Progenitor cell of endocrine pancreas (in vitro differentiated cells): ENCODE measurements around the gene RNF225. TPM values are rescaled to one million over a fixed set of nuclear protein-coding genes. Genes with fewer than 3 reads are reported as not detected.
"Not testable (repeated sequence)": the region's sequence is repeated elsewhere in the genome, so short reads cannot be mapped to it uniquely, and the experiment has no call there.

ENCODE experiments used
- DNase-seq: peaks from one replicate; pipeline ENCODE4 v3.0.0; 2021; ENCODE audit warnings: low spot score; ENCODE audit not compliant: unreplicated experiment
- H3K27ac Mint-ChIP-seq: 2 replicates; pipeline ENCODE4 v1.8.0; 2021; ENCODE audit warnings: mild to moderate bottlenecking, moderate library complexity, mixed read lengths
- H3K27me3 Mint-ChIP-seq: 2 replicates; pipeline ENCODE4 v1.8.0; 2021; ENCODE audit warnings: mixed read lengths
- H3K36me3 Mint-ChIP-seq: 2 replicates; pipeline ENCODE4 v1.8.0; 2022; ENCODE audit warnings: mixed read lengths; ENCODE audit not compliant: insufficient read depth
- H3K4me1 Mint-ChIP-seq: 2 replicates; pipeline ENCODE4 v1.8.0; 2021; ENCODE audit warnings: low read depth, mixed read lengths
- H3K4me3 Mint-ChIP-seq: 2 replicates; pipeline ENCODE4 v1.8.0; 2021; ENCODE audit warnings: low read depth, mild to moderate bottlenecking, moderate library complexity, mixed read lengths
- H3K9me3 Mint-ChIP-seq: 2 replicates; pipeline ENCODE4 v1.8.0; 2021; ENCODE audit warnings: low read depth, mixed read lengths
- long read RNA-seq: library from polyadenylated mRNA; unstranded; transcript quantifications from one replicate; pipeline ENCODE4 v2.0.0, GENCODE V29; 2020
- total RNA-seq: library from RNA; stranded (reverse); gene quantifications from 2 replicates; pipeline ENCODE4 v1.2.1, GENCODE V29; 2021
- TF ChIP-seq, protein P1 (sequence below): fragments of 200-600 bp; sonication (generic); IDR thresholded peaks from one replicate; pipeline ENCODE4 v1.5.0; 2021; ENCODE audit warnings: antibody characterized with exemption, mild to moderate bottlenecking; ENCODE audit not compliant: unreplicated experiment

The RNF225 gene
- total RNA-seq = 0.42 TPM in 1 of 2 replicates, not detected in the other
- long read RNA-seq = 0 reads

DNA sequence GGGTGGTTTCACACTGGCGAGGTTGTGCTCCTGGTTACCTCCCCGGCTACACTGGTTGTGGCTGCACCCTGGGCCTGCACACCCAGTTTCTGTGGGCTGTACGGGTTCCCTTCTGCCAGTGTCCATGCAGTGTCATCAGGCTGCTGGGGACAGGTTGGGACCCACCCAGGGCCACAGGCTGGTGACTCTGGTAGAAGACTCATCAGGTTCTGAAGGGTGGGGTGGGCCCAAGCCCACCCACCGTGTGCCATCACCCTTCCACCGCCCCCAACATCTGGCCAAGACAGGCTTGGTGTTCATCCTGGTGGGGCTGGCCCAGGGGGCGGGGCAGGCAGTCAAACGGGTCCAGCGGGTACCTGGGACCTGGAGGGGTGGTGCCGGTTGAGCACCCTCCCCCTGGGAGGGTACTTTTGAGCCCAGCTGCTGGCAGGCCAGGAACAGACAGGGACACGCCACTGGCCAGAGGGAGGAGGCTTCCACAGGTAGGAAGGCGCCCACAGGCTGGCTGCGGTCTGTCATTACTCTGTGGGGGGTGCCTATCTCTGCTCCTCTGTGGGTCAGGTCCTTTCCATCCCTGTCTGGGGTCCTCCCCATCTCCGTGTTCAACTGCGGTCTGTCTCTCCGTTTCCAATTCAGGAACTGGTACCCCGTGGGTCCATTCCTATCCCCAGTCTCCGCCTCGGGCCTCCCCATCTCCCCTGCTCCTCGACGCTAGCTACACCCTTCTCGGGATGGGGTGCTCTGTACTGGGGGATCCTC lies at the start of gene RNF225:
Gene RNF225 (plus strand): TSS at position 437 of the 759 bp plus-strand sequence. CDS start 434 bp downstream, outside the sequence.
- DNase-seq = no peak
- TF ChIP-seq, protein P1, sequence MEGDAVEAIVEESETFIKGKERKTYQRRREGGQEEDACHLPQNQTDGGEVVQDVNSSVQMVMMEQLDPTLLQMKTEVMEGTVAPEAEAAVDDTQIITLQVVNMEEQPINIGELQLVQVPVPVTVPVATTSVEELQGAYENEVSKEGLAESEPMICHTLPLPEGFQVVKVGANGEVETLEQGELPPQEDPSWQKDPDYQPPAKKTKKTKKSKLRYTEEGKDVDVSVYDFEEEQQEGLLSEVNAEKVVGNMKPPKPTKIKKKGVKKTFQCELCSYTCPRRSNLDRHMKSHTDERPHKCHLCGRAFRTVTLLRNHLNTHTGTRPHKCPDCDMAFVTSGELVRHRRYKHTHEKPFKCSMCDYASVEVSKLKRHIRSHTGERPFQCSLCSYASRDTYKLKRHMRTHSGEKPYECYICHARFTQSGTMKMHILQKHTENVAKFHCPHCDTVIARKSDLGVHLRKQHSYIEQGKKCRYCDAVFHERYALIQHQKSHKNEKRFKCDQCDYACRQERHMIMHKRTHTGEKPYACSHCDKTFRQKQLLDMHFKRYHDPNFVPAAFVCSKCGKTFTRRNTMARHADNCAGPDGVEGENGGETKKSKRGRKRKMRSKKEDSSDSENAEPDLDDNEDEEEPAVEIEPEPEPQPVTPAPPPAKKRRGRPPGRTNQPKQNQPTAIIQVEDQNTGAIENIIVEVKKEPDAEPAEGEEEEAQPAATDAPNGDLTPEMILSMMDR = no peak
- Mint-ChIP-seq H3K9me3 (no peaks in the 10 kb centered on the region), H3K4me3 (no peak within 1 kb of the TSS), H3K36me3 (peaks cover 24% of the 10 kb centered on the region), H3K4me1 (peaks cover 4% of the 10 kb centered on the region), H3K27me3 (peaks cover 20% of the 10 kb centered on the region), H3K27ac (peak within 1 kb of the TSS; percentile 56)

DNA sequence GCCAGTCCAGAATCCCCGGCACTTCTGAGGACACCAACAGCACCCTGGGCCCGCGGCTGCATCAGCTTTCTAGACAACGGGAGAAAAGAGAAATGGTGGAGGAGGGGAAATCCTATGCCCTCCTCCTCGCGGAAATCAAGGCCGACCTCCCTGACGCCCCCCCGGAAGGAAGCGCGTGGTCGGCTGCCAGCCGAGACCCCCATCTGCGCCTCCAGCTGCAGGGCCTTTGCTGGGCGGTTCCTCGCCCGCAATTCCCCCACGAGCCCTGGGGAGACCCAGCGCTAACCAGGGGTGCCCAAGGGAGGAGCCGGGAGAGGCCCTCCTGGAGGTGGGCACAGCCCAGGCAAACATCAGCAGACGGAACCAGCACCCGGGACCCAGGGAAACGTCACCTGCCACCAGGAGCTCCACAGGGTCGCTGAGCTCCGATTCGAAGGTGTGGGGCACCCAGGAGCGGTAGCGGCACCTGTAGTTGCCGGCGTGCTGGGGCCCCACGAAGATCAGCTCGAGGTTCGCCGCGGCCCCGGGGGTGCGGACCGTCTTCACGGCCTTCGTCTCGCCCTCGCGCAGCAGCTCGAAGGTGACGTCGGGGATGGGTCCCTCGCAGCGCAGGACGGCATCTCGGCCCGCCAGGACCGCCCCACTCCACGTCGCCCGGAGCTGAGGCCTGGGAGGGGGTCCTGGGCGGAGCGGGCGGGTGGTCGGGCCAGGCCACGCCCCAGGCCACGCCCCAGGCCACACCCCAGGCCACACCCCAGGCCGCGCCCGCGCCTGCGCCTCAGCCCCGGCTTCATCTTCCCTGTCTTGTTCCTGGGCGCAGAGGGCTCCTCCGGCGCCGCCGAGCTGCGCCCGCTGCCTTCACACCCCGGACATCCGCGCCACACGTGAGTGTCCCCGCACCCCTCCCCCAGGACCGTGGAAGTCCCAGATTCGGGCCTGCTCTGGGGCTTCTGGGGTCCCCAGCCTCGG lies 48.2 kb upstream of the RNF225 start:
- Mint-ChIP-seq H3K4me3 (peak overlapping the region; percentile 77), H3K9me3 (no peaks in the 10 kb centered on the region), H3K27me3 (peaks cover 37% of the 10 kb centered on the region), H3K4me1 (peaks cover 1% of the 10 kb centered on the region), H3K36me3 (peaks cover 3% of the 10 kb centered on the region), H3K27ac (no peak overlapping the region)
- TF ChIP-seq, protein P1 = no peak
- peak; percentile 30 for DNase-seq

DNA sequence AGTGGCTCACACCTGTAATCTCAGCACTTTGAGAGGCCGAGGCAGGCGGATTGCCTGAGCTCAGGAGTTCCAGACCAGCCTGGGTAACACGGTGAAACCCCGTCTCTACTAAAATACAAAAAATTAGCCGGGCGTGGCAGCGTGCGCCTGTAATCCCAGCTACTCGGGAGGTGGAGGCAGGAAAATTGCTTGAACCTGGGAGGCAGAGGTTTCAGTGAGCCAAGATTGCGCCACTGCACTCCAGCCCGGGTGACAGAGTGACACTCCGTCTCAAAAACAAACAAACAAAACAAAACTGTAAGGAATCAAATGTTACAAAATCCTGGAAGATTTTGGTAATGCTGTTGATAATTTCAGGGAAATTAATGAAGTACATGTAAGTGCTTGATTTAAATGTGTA lies 47.4 kb upstream of the RNF225 start:
- H3K27ac Mint-ChIP-seq, H3K36me3 Mint-ChIP-seq, H3K4me1 Mint-ChIP-seq, H3K9me3 Mint-ChIP-seq, DNase-seq: not testable (repeated sequence)
- peak overlapping the region; percentile 77 for H3K4me3 Mint-ChIP-seq
- H3K27me3 Mint-ChIP-seq = peaks cover 37% of the 10 kb centered on the region

DNA sequence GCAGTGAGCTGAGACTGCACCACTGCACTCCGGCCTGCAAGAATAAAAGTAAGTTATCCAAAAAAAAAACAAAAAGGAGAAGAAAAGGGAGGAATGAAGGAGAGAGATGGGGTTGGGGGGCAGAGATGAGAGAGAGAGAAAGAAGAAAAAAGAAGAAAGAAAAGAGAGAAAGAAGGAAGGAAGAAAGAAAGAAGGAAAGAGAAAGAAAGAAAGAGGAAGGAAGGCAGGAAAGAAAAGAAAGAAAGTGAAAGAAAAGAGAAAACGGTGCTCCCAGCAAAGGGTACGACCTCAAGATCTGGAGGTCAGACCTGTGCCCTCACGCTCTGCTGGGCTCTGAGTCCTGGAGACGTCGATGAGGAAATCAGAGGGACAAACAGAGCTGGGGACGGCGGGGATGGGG lies 45.9 kb upstream of the RNF225 start:
- Mint-ChIP-seq H3K36me3 (peaks cover 3% of the 10 kb centered on the region), H3K27me3 (peaks cover 37% of the 10 kb centered on the region), H3K27ac (no peak overlapping the region), H3K9me3 (no peaks in the 10 kb centered on the region), H3K4me3 (no peak overlapping the region), H3K4me1 (peaks cover 3% of the 10 kb centered on the region)
- DNase-seq = no peak
- TF ChIP-seq, protein P1 = no peak

DNA sequence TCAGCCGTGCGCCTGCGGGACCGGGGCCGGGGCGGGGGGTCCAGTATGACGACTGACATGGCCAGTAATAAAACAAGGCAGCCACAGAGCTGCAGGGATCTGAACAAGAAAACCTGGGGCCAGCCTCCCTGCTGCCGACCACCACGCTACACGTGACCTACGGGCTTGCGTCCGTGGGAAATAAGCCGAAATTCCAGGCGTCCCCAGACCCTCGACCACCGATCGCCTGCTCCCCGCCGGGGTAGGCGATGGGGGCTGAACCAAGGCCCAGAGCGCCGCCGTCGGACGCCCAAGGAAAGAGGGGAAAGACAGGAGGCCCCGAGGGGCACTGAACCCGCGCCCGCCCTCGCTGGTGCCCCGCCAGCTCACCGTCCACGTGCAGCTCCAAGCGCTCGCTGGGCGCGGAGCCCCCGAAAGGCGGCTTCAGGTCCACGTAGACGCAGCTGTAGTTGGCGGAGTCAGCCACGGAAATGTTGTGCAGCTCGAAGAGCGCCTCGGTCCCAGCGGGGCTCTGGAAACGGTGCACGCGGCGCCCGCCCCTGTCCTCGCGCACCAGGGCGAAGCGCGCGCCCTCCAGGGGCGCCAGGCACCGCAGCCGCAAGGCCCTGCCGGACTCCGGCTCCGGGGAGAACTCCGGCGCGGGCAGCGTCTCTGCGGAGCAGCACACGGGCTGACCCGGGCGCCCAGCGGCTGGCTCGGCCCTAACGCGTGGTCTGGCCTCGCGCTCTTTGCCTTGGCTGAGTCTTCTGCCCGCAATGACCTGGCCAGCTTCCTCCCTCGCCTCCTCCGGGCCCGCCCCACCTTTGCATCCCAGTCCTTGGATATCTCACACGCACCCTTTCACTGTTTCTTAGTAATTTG lies 45.2 kb upstream of the RNF225 start:
- Mint-ChIP-seq H3K4me3 (no peak overlapping the region), H3K36me3 (peaks cover 3% of the 10 kb centered on the region), H3K27ac (no peak overlapping the region), H3K4me1 (peaks cover 3% of the 10 kb centered on the region), H3K27me3 (peaks cover 33% of the 10 kb centered on the region), H3K9me3 (no peaks in the 10 kb centered on the region)
- DNase-seq = no peak
- TF ChIP-seq, protein P1 = no peak
